OCI-LY1 (cell line): ENCODE data around the gene TPRA1.
A peak's percentile ranks its signal among the peaks of the same experiment; 100 is the strongest.

Experiments
- H2AFZ ChIP-seq: fragments of 200-600 bp; sonication (generic), shearing (Covaris generic); 2 replicates; pipeline ENCODE4 v1.6.0; 2014; ENCODE audit warnings: antibody characterized with exemption, mild to moderate bottlenecking, low read length
- H3F3A ChIP-seq: fragments of 200-600 bp; sonication (generic), shearing (Covaris generic); 2 replicates; pipeline ENCODE4 v1.6.0; 2014; ENCODE audit warnings: mild to moderate bottlenecking, antibody characterized with exemption, low read length, moderate library complexity; ENCODE audit not compliant: insufficient read depth
- H3K27ac ChIP-seq: fragments of 200-600 bp; sonication (generic); 2 replicates; pipeline ENCODE4 v1.5.1; 2014; ENCODE audit warnings: low read length, mixed run types, mild to moderate bottlenecking, low read depth; ENCODE audit not compliant: poor library complexity, severe bottlenecking
- H3K27me3 ChIP-seq: fragments of 200-600 bp; sonication (generic); 2 replicates; pipeline ENCODE4 v1.6.0; 2014; ENCODE audit warnings: antibody characterized with exemption, mild to moderate bottlenecking, low read length, moderate library complexity; ENCODE audit not compliant: insufficient read depth
- H3K36me3 ChIP-seq: fragments of 200-600 bp; sonication (generic); 2 replicates; pipeline ENCODE4 v1.6.1; 2014; ENCODE audit warnings: mild to moderate bottlenecking, antibody characterized with exemption, low read length, moderate library complexity, mixed read lengths; ENCODE audit not compliant: insufficient read depth
- H3K4me1 ChIP-seq: fragments of 200-600 bp; sonication (generic); 2 replicates; pipeline ENCODE4 v1.5.1; 2014; ENCODE audit warnings: mild to moderate bottlenecking, low read length, moderate library complexity; ENCODE audit not compliant: insufficient read depth, severe bottlenecking
- H3K4me2 ChIP-seq: fragments of 200-600 bp; sonication (generic), shearing (Covaris generic); 2 replicates; pipeline ENCODE4 v1.6.1; 2014; ENCODE audit warnings: low read length
- H3K4me3 ChIP-seq: fragments of 200-600 bp; sonication (generic); 2 replicates; pipeline ENCODE4 v1.5.1; 2014; ENCODE audit warnings: low read length, low read depth, mild to moderate bottlenecking, mixed read lengths; ENCODE audit not compliant: poor library complexity, severe bottlenecking
- H3K79me2 ChIP-seq: fragments of 200-600 bp; shearing (Covaris generic); 2 replicates; pipeline ENCODE4 v1.6.1; 2016; ENCODE audit warnings: mixed run types, low read length, mixed read lengths; ENCODE audit not compliant: insufficient read depth
- H3K9ac ChIP-seq: fragments of 200-600 bp; sonication (generic), shearing (Covaris generic); 2 replicates; pipeline ENCODE4 v1.6.1; 2014; ENCODE audit warnings: mild to moderate bottlenecking, low read length, mixed read lengths
- H3K9me2 ChIP-seq: fragments of 200-600 bp; sonication (generic), shearing (Covaris generic); 2 replicates; pipeline ENCODE4 v1.6.1; 2014; ENCODE audit warnings: low read depth, mild to moderate bottlenecking, low read length, mixed read lengths
- H3K9me3 ChIP-seq: fragments of 200-600 bp; shearing (Covaris generic); 2 replicates; pipeline ENCODE4 v1.6.1; 2014; ENCODE audit warnings: low read length, mixed read lengths
- H4K20me1 ChIP-seq: fragments of 200-600 bp; sonication (generic), shearing (Covaris generic); 2 replicates; pipeline ENCODE4 v1.6.0; 2016; ENCODE audit warnings: mild to moderate bottlenecking, low read length; ENCODE audit not compliant: insufficient read depth
- CTCF ChIP-seq: fragments of 200-600 bp; sonication (generic), shearing (Covaris generic); IDR thresholded peaks from 2 replicates; pipeline ENCODE4 v1.5.1; 2017; ENCODE audit warnings: mild to moderate bottlenecking, antibody characterized with exemption, low read length, moderate library complexity, mixed read lengths
- EZH2 ChIP-seq: fragments of 200-600 bp; sonication (generic), shearing (Covaris generic); IDR thresholded peaks from 2 replicates; pipeline ENCODE4 v1.8.0; 2017; ENCODE audit warnings: borderline replicate concordance, mixed run types, mild to moderate bottlenecking, antibody characterized with exemption, low read length, moderate library complexity, mixed read lengths

The TPRA1 gene

DNA sequence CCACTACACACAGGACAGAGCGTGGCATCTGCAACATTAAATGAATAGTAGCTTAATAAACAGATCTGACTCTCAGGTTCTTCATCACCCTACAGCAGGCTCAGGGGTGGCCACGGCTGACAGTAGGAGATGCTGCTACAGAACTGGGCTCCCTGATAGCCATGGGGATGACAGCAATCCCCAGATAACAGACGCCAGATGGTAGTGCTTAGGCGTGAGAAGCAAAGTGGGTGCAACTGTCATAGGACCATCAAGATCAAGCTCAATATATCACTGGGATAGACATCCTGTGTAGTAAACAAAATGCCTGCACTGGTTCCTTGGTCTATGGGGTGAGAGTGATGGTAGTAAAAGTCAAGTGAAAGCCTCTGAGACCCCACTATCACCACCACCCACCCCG lies 2.6 kb upstream of the TPRA1 start:
- peak overlapping the region; percentile 19 for H3K4me2 ChIP-seq
- H3K27me3 ChIP-seq = no peaks in the 10 kb centered on the region
- H4K20me1 ChIP-seq = no peaks in the 10 kb centered on the region
- H2AFZ ChIP-seq = no peak overlapping the region
- no peaks in the 10 kb centered on the region for H3K9me3 ChIP-seq
- H3F3A ChIP-seq = no peaks in the 10 kb centered on the region
- H3K36me3 ChIP-seq = peaks cover 23% of the 10 kb centered on the region; the same call in 1 of the 2 replicates
- TF ChIP-seq CTCF (no peak), EZH2 (no peak)
- peak overlapping the region; percentile 88 for H3K27ac ChIP-seq
- H3K4me3 ChIP-seq = peak overlapping the region; percentile 22
- H3K9ac ChIP-seq = peak overlapping the region; percentile 17; the same call in 1 of the 2 replicates
- H3K4me1 ChIP-seq = peaks cover 71% of the 10 kb centered on the region
- H3K79me2 ChIP-seq = peaks cover 3% of the 10 kb centered on the region; the same call in 1 of the 2 replicates
- H3K9me2 ChIP-seq = no peaks in the 10 kb centered on the region

DNA sequence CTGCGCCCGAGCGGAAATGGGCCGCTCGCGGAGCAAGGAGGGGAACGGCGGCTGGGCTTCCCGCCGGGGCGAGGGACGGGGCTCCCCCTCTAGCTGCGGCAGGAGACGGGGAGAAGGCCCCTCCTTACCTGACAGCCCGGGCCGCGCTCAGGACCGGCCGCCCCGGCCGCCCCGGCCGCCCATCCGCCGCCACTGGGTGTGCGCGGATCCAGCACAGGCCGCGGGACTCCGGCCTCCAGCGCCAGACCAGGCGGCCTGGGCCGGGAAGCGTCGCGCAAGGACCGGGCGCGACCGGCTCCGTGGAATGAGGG lies 296 bp downstream of the TPRA1 start:
- Histone ChIP-seq H3K79me2 (0 out of 2 replicates have a peak, but pooled peaks cover 3% of the 10 kb centered on the region), H3K4me1 (peaks cover 53% of the 10 kb centered on the region), H3F3A (no peaks in the 10 kb centered on the region), H3K9ac (peak overlapping the region; percentile 90), H3K4me2 (peak overlapping the region; percentile 92), H3K9me3 (no peaks in the 10 kb centered on the region), H2AFZ (no peak overlapping the region), H3K36me3 (peaks cover 20% of the 10 kb centered on the region; the same call in 1 of the 2 replicates), H3K9me2 (no peaks in the 10 kb centered on the region), H3K4me3 (peak overlapping the region; percentile 92), H4K20me1 (no peaks in the 10 kb centered on the region), H3K27me3 (no peaks in the 10 kb centered on the region), H3K27ac (peak overlapping the region; percentile 88)
- no peak for TF ChIP-seq EZH2
- no peak for TF ChIP-seq CTCF

DNA sequence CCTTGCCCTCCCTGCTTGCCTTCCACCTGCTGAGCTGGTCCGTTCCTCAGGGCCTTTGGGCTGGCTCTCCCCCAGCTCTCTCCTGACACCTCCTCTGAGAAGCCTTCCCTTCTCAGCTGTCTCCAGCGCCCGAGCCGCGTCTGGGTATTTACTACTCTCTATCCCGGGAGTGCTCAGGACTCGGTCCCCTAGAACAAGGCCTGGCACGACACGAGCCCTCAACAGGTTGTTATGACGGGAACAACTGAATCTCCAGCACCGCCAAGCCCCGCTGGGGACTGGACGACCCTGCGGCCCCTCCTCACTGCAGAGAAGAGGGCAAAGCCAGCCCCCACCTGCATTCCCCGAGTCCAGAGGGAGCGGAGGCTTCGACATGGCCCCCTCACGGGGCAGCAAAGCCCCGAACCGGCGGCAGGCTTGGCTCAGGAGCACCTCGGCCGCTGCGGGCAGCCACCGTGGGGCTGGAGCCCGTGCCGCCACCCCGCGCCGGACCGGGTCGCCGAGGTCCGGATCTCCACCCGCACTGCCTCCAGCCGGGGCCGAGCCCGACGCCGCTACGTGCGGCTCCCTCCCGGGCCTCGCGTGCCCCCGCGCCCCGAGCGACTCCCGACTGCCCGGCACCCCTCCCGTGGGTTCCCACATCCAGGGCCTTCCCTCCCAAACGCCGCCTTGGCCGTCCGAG lies 792 bp downstream of the TPRA1 start:
- H3K9me3 ChIP-seq = no peaks in the 10 kb centered on the region
- no peak overlapping the region for H2AFZ ChIP-seq
- no peaks in the 10 kb centered on the region for H4K20me1 ChIP-seq
- H3K4me3 ChIP-seq = peak overlapping the region; percentile 92
- H3K4me2 ChIP-seq = peak overlapping the region; percentile 92
- H3K9me2 ChIP-seq = no peaks in the 10 kb centered on the region
- H3F3A ChIP-seq = no peaks in the 10 kb centered on the region
- no peak for TF ChIP-seq CTCF
- TF ChIP-seq EZH2 = no peak
- no peaks in the 10 kb centered on the region for H3K27me3 ChIP-seq
- 0 out of 2 replicates have a peak, but pooled peaks cover 3% of the 10 kb centered on the region for H3K79me2 ChIP-seq
- peaks cover 51% of the 10 kb centered on the region for H3K4me1 ChIP-seq
- peak overlapping the region; percentile 88 for H3K27ac ChIP-seq
- H3K9ac ChIP-seq = peak overlapping the region; percentile 90
- peaks cover 20% of the 10 kb centered on the region; the same call in 1 of the 2 replicates for H3K36me3 ChIP-seq
